ENCODE data around the gene MYO9B.

MYO9B gene

DNA sequence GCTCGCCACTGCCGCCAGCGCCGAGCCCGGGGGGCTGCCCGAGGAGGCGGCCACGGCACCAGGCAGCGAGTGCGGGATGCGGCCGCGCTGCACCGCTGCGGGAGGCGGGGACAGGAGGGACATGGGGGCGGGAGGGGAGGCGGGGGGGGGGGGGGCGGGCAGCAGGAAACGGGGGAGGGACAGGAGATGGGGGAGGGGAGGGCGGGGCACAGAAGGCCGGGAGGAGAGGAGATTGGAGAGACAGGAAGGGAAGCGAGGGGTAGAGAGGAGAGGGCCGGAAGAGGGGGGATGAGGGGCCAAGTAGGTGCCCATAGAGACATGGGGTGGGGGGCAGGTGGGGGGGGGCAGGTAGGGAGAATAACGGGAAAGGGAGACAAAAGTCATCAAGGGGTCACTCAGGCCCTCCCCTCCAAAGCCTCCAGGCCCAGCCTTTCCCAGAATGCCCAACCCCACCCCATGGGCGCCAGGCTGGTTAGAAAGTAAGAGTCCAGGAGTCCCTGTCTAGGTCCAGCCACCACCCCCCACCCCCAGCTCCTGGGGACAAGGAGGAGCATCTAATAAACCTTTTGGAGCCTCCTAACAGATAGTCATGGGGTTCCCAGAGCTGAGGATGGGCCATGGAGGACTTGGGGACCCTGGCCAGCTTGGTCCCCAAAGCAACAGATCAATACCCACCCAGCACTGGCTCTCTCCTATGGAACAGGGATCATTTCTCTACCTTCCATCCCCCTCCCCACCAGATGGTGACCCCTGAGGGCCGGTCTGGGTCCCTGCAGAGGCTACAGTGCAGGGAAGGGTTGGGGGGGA is 160.6 kb downstream of the MYO9B start:
- TF ChIP-seq, protein P1, sequence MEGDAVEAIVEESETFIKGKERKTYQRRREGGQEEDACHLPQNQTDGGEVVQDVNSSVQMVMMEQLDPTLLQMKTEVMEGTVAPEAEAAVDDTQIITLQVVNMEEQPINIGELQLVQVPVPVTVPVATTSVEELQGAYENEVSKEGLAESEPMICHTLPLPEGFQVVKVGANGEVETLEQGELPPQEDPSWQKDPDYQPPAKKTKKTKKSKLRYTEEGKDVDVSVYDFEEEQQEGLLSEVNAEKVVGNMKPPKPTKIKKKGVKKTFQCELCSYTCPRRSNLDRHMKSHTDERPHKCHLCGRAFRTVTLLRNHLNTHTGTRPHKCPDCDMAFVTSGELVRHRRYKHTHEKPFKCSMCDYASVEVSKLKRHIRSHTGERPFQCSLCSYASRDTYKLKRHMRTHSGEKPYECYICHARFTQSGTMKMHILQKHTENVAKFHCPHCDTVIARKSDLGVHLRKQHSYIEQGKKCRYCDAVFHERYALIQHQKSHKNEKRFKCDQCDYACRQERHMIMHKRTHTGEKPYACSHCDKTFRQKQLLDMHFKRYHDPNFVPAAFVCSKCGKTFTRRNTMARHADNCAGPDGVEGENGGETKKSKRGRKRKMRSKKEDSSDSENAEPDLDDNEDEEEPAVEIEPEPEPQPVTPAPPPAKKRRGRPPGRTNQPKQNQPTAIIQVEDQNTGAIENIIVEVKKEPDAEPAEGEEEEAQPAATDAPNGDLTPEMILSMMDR (IDR thresholded peaks at IDR 0.05; ENCODE audit: low read depth, low read length, missing control alignments) = no peak
- H3K4me3 ChIP-seq (ENCODE audit: low read depth, low read length) = peak overlapping the region; percentile 61
- in situ Hi-C loops (cut with HindIII; ENCODE audit: low pct_ligation_motif_present, low sequenced_read_pairs) = no loop called here
- peaks cover 19% of the 10 kb centered on the region for H3K36me3 ChIP-seq (replicated peaks)
- no peak overlapping the region for H3K27ac ChIP-seq
- DNase-seq = no peak
- no peaks in the 10 kb centered on the region for H3K27me3 ChIP-seq (replicated peaks)

GRCh38 chr19:17236811-17237543 is 161.4 kb downstream of the MYO9B start:
- in situ Hi-C loops (cut with HindIII; ENCODE audit: low pct_ligation_motif_present, low sequenced_read_pairs) = no loop called here
- no peak for DNase-seq
- TF ChIP-seq, protein P1 (IDR thresholded peaks at IDR 0.05; ENCODE audit: low read depth, low read length, missing control alignments) = no peak
- Histone ChIP-seq H3K36me3 (replicated peaks) (peaks cover 13% of the 10 kb centered on the region), H3K27me3 (replicated peaks) (no peaks in the 10 kb centered on the region), H3K4me3 (ENCODE audit: low read depth, low read length) (no peak overlapping the region), H3K27ac (no peak overlapping the region)

DNA sequence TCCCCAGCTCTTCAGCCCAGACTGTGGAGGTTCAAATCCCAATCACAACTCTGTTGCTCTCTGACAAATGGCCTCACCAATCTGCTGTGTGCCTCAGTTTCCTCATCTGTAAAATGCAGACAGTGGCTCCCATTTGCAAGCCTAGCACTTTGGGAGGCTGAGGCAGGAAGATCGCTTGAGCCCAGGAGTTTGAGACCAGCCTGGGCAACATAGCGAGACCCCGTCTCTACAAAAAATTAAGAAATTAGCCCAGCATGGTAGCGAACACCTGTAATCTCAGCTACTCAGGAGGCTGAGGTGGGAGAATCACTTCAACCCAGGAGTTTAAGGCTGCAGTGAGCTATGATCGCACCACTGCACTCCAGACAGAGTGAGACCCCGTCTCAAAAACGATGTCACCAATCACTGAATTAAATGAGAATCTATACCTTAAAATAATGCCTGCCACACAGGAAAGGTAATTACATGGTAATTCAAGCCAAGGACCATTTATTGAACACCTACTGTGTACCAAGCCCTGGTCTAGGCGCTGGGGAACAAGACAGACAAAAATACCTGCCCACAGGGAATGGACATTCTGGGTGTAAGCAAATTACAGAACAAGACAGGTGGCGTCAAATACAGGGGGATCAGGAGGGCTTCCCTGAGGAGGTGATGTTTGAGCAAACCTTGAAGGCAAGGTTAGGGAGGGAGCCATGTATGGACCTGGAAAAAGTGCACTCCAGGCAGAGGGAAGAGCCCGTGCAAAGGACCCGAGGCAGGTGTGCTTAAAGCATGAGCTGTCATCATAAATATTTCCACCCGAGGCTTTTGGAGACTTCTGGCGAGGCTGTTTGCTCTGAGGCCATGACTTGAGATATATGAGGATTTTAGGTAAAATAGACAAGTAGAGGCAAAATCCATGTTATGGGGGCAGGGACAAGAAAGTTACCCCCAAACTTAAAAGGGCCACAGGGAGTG is 162.4 kb downstream of the MYO9B start:
- no peak overlapping the region for H3K27ac ChIP-seq
- H3K4me3 ChIP-seq (ENCODE audit: low read depth, low read length) = no peak overlapping the region
- peaks cover 4% of the 10 kb centered on the region for H3K36me3 ChIP-seq (replicated peaks)
- H3K27me3 ChIP-seq (replicated peaks) = no peaks in the 10 kb centered on the region
- in situ Hi-C loops (cut with HindIII; ENCODE audit: low pct_ligation_motif_present, low sequenced_read_pairs) = no loop called here
- no peak for DNase-seq
- TF ChIP-seq, protein P1 (IDR thresholded peaks at IDR 0.05; ENCODE audit: low read depth, low read length, missing control alignments) = no peak

GRCh38 chr19:17240062-17240752 is 164.6 kb downstream of the MYO9B start:
- no peak for DNase-seq
- H3K4me3 ChIP-seq (ENCODE audit: low read depth, low read length) = no peak overlapping the region
- no peak overlapping the region for H3K27ac ChIP-seq
- H3K27me3 ChIP-seq (replicated peaks) = no peaks in the 10 kb centered on the region
- in situ Hi-C loops (cut with HindIII; ENCODE audit: low pct_ligation_motif_present, low sequenced_read_pairs) = no loop called here
- H3K36me3 ChIP-seq (replicated peaks) = no peaks in the 10 kb centered on the region
- TF ChIP-seq, protein P1 (IDR thresholded peaks at IDR 0.05; ENCODE audit: low read depth, low read length, missing control alignments) = no peak

GRCh38 chr19:17240826-17241399 is 165.3 kb downstream of the MYO9B start:
- H3K27me3 ChIP-seq (replicated peaks) = no peaks in the 10 kb centered on the region
- in situ Hi-C loops (cut with HindIII; ENCODE audit: low pct_ligation_motif_present, low sequenced_read_pairs) = no loop called here
- no peaks in the 10 kb centered on the region for H3K36me3 ChIP-seq (replicated peaks)
- no peak overlapping the region for H3K4me3 ChIP-seq (ENCODE audit: low read depth, low read length)
- TF ChIP-seq, protein P1 (IDR thresholded peaks at IDR 0.05; ENCODE audit: low read depth, low read length, missing control alignments) = no peak
- DNase-seq = no peak
- no peak overlapping the region for H3K27ac ChIP-seq

All from brain microvascular endothelial cell (primary cell).